GM12878 (cell line): ENCODE measurements around the gene LIMA1. TPM values are rescaled to one million over a fixed set of nuclear protein-coding genes. Genes with fewer than 3 reads are reported as not detected.

Experiments
- ATAC-seq: fragments of 200-7000 bp; cut with Tn5 transposase; 3 replicates; pipeline ENCODE4 v1.9.1; 2020; ENCODE audit warnings: mild to moderate bottlenecking, moderate library complexity
- BruUV-seq: library from RNA; stranded (reverse); fragments of 400-500 nt; replicated peaks from 2 replicates; lab custom pipeline; 2021; lab: Mats Ljungman, UMichigan
- CTCF ChIA-PET: fragments of 300-600 bp; sonication (Branson Sonifier 250); formaldehyde crosslinking; extraction: SDS; loops from one replicate; lab custom pipeline; 2021; ENCODE audit warnings: inconsistent platforms; lab: Yijun Ruan, JAX
- POLR2A ChIA-PET: fragments of 350-600 bp; formaldehyde crosslinking; extraction: SDS; loops from one replicate; lab custom pipeline; 2021; ENCODE audit warnings: inconsistent platforms; lab: Charles Lee
- RAD21 ChIA-PET: fragments of 300-600 bp; sonication (Branson Sonifier 250); formaldehyde crosslinking; loops from one replicate; lab custom pipeline; 2023; ENCODE audit warnings: antibody characterized with exemption; ENCODE audit not compliant: unreplicated experiment; lab: Charles Lee
- SMC1A ChIA-PET: fragments of 300-600 bp; sonication (Branson Sonifier 250); formaldehyde crosslinking; loops from one replicate; lab custom pipeline; 2023; ENCODE audit not compliant: unreplicated experiment, uncharacterized antibody; lab: Charles Lee
- DNase-seq: peaks from one replicate; pipeline ENCODE4 v3.0.0-alpha.2; 2011; ENCODE audit warnings: low read depth, low spot score
- FAIRE-seq: peaks from 3 replicates; lab custom pipeline; 2011; peaks lifted over from hg19 to GRCh38; lab: Jason Lieb, UNC
- H2AFZ ChIP-seq: 2 replicates; pipeline ENCODE4 v1.6.0; 2011; ENCODE audit warnings: low read depth, low read length, control low read depth; ENCODE audit not compliant: control insufficient read depth
- H3K27ac ChIP-seq: 2 replicates; pipeline ENCODE4 v1.5.1; 2011; ENCODE audit warnings: control low read depth; ENCODE audit not compliant: control insufficient read depth, insufficient read depth
- H3K27me3 ChIP-seq, 2 experiments: replicated peaks in 1 of 2; 2 replicates each; pipeline versions ENCODE4 v1.6.0 to v1.6.1; 2011; ENCODE audit warnings: low read length in 1 of 2; ENCODE audit not compliant: control insufficient read depth in 2 of 2, insufficient read depth in 2 of 2
- H3K36me3 ChIP-seq, 2 experiments: 2 replicates each; pipeline ENCODE4 v1.5.1; 2011; ENCODE audit warnings: low read length in 1 of 2; ENCODE audit not compliant: control insufficient read depth in 2 of 2, insufficient read depth in 2 of 2
- H3K4me1 ChIP-seq: 2 replicates; pipeline ENCODE4 v1.6.1; 2011; ENCODE audit warnings: mild to moderate bottlenecking, low read length, moderate library complexity, mixed read lengths; ENCODE audit not compliant: control insufficient read depth, insufficient read depth
- H3K4me2 ChIP-seq: 2 replicates; pipeline ENCODE4 v1.6.0; 2011; ENCODE audit warnings: control low read depth; ENCODE audit not compliant: control insufficient read depth, insufficient read depth
- H3K4me3 ChIP-seq: fragments of 200-600 bp; sonication (generic); 2 replicates; pipeline ENCODE4 v1.5.1; 2016
- H3K79me2 ChIP-seq: 2 replicates; pipeline ENCODE4 v1.6.0; 2011; ENCODE audit warnings: low read length; ENCODE audit not compliant: control insufficient read depth, insufficient read depth
- H3K9ac ChIP-seq: 2 replicates; pipeline ENCODE4 v1.8.0; 2011; ENCODE audit warnings: low read length, control low read depth, mixed read lengths; ENCODE audit not compliant: control insufficient read depth, insufficient read depth
- H3K9me3 ChIP-seq: replicated peaks from 3 replicates; pipeline ENCODE4 v1.5.1; 2011; ENCODE audit warnings: mild to moderate bottlenecking, low read length; ENCODE audit not compliant: control insufficient read depth, insufficient read depth
- H4K20me1 ChIP-seq: 2 replicates; pipeline ENCODE4 v1.6.0; 2011; ENCODE audit not compliant: control insufficient read depth, insufficient read depth
- CBX3 ChIP-seq: fragments of 200-600 bp; sonication (generic); IDR thresholded peaks from 2 replicates; pipeline ENCODE4 v1.6.1; 2016; ENCODE audit warnings: low read depth, borderline replicate concordance
- EZH2 ChIP-seq: IDR thresholded peaks from 2 replicates; pipeline ENCODE4 v1.6.1; 2012; ENCODE audit warnings: low read depth, mild to moderate bottlenecking, control low read depth, inconsistent platforms, low read length, borderline replicate concordance; ENCODE audit not compliant: control insufficient read depth
- SMAD1 ChIP-seq: fragments of 450-650 bp; IDR thresholded peaks from 2 replicates; pipeline ENCODE4 v1.6.1; 2018; ENCODE audit warnings: mild to moderate bottlenecking, low read depth; ENCODE audit not compliant: partially characterized antibody
- YY1 ChIP-seq: IDR thresholded peaks from 2 replicates; pipeline ENCODE4 v1.6.1; 2011; ENCODE audit warnings: low read depth, mild to moderate bottlenecking, low read length
- WGBS: methylation state at CpG from one replicate; pipeline ENCODE4 v1.1.6; 2016; ENCODE audit warnings: low lambda C conversion rate; ENCODE audit not compliant: insufficient replicate concordance, insufficient coverage; ENCODE audit errors: missing lambda C conversion rate; 5-methylcytosine and 5-hydroxymethylcytosine counted together
- in situ Hi-C: fragments of 300-500 bp; cut with MboI; formaldehyde crosslinking; loops from 9 replicates; pipeline ENCODE4 v1.14.3; 2018; ENCODE audit warnings: mixed read lengths
- intact Hi-C: fragments of 100-400 bp; cut with micrococcal nuclease; formaldehyde crosslinking; loops from one replicate; pipeline ENCODE4 v1.14.2; 2022; ENCODE audit not compliant: unreplicated experiment
- polyA plus RNA-seq, 11 experiments: library from polyadenylated mRNA; depleted of rRNA in 4 of 11; unstranded in 6 of 11; stranded (reverse) in 5 of 11; fragments of >200 nt; fragmentation: Nextera tagmentation in 4 of 11; fragmentation: Illumina TruSeq in 1 of 11; extraction: Ambion mirVana in 4 of 11; extraction: Trizol in 1 of 11; gene quantifications; 1 replicate in 1 of 11; 2 replicates in 10 of 11; pipeline versions ENCODE4 v1.2.1 to v1.2.3, GENCODE V29; 2011 to 2016; ENCODE audit warnings: inconsistent platforms in 2 of 11, missing spikeins in 2 of 11, low read depth in 1 of 11
- total RNA-seq, 4 experiments: library from RNA; depleted of rRNA in 3 of 4; stranded (reverse); fragments of >200 nt in 3 of 4; fragmentation: Illumina TruSeq in 1 of 4; extraction: Trizol in 1 of 4; gene quantifications; 2 replicates each; pipeline versions ENCODE4 v1.2.1 to v1.2.3, GENCODE V29; 2013 to 2021
- TF ChIP-seq, protein P1 (sequence below): fragments of 450-650 bp; IDR thresholded peaks from 2 replicates; pipeline ENCODE4 v1.6.1; 2018; ENCODE audit warnings: borderline replicate concordance, mild to moderate bottlenecking; ENCODE audit not compliant: partially characterized antibody

Gene LIMA1
- total and polyA plus RNA-seq, 10 of the 15 experiments (the other 5 are each of a cell fraction or from before 2014, with no cell fraction given): 53.2 to 109 (median 60.8) TPM

DNA sequence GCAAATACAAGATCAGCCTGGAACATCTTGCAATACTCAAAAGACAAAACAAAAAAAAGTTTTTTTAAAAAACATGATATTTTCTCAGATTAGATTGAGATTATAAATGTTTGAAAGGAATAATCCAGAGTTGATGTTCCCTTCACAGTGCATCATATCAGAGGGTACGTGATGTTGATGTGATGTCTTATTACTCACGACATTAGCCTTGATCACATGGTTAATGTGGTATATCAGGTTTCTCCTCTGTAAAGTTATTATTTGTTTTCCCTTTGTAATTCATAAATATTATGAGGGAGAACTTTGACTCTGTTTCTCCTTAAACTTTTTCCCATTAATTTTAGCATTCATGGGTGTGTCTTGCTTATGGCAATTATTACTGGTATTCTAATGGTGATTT lies 26.6 kb downstream of the LIMA1 start:
- no peaks in the 10 kb centered on the region for H3K9me3 ChIP-seq
- no peaks in the 10 kb centered on the region for H3K36me3 ChIP-seq
- TF ChIP-seq SMAD1 (no peak), CBX3 (no peak), YY1 (no peak), EZH2 (no peak)
- TF ChIP-seq, protein P1, sequence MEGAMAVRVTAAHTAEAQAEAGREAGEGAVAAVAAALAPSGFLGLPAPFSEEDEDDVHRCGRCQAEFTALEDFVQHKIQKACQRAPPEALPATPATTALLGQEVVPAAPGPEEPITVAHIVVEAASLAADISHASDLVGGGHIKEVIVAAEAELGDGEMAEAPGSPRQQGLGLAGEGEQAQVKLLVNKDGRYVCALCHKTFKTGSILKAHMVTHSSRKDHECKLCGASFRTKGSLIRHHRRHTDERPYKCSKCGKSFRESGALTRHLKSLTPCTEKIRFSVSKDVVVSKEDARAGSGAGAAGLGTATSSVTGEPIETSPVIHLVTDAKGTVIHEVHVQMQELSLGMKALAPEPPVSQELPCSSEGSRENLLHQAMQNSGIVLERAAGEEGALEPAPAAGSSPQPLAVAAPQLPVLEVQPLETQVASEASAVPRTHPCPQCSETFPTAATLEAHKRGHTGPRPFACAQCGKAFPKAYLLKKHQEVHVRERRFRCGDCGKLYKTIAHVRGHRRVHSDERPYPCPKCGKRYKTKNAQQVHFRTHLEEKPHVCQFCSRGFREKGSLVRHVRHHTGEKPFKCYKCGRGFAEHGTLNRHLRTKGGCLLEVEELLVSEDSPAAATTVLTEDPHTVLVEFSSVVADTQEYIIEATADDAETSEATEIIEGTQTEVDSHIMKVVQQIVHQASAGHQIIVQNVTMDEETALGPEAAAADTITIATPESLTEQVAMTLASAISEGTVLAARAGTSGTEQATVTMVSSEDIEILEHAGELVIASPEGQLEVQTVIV: no peak
- no peak overlapping the region for H2AFZ ChIP-seq
- no peaks in the 10 kb centered on the region for H3K79me2 ChIP-seq
- no peak overlapping the region for H3K9ac ChIP-seq
- ChIA-PET SMC1A (interaction anchor here (5.0 kb wide), 1 partner anchor 35 kb away, joined by 61 read pairs; no protein-coding TSS in a partner anchor), RAD21 (interaction anchor here (2.3 kb wide), 1 partner anchor 35 kb away, joined by 10 read pairs; no protein-coding TSS in a partner anchor), CTCF (interaction anchor here (1.2 kb wide), 1 partner anchor 47 kb away, joined by 3 read pairs; no protein-coding TSS in a partner anchor), POLR2A (interaction anchor here (1.0 kb wide), 1 partner anchor 27 kb away, joined by 3 read pairs; no protein-coding TSS in a partner anchor)
- no peak for DNase-seq
- ATAC-seq: no peak
- intact Hi-C loops (no loop called here), in situ Hi-C loops (no loop called here)
- 94% methylated on average over 2 of the region's 2 CpGs for WGBS
- no TSS peak for BruUV-seq
- no peak overlapping the region for H3K4me2 ChIP-seq
- FAIRE-seq: no peak
- no peaks in the 10 kb centered on the region for H4K20me1 ChIP-seq
- H3K27me3 ChIP-seq: no peaks in the 10 kb centered on the region
- H3K4me3 ChIP-seq: no peak overlapping the region
- peaks cover 31% of the 10 kb centered on the region for H3K4me1 ChIP-seq
- H3K27ac ChIP-seq: no peak overlapping the region
